ENCODE data around the gene YEATS2.

YEATS2 gene

GRCh38 chr3:183789826-183790225, 92.2 kb downstream of the YEATS2 start:
- Histone ChIP-seq H3K4me1 (ENCODE audit: control insufficient read depth, insufficient read depth, low read length) (no peaks in the 10 kb centered on the region), H3K36me3 (ENCODE audit: control insufficient read depth, insufficient read depth, low read length) (no peaks in the 10 kb centered on the region), H3K9ac (ENCODE audit: low read length) (no peak overlapping the region), H3K4me3 (ENCODE audit: low read length) (no peak overlapping the region), H3K27me3 (ENCODE audit: control insufficient read depth, insufficient read depth, low read length) (no peaks in the 10 kb centered on the region), H3K9me3 (ENCODE audit: control insufficient read depth, low read length) (no peaks in the 10 kb centered on the region)

DNA sequence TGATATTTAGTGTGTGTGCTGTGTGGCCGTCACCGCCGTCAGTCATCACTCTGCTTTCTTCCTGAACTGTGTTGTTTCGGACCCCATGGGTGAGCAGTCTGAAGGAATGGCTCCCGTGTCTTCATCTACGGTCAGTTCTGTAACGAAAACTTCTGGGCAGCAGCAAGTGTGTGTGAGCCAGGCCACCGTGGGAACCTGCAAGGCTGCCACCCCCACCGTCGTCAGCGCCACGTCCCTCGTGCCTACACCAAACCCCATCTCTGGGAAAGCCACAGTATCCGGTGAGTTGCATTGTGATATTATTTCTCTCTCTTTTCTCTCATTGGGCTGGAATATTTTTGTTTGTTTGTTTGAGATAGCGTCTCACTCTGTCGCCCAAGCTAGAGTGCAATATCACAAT, 93.1 kb downstream of the YEATS2 start:
- H3K27me3 ChIP-seq (ENCODE audit: control insufficient read depth, insufficient read depth, low read length), result no peaks in the 10 kb centered on the region
- no peak overlapping the region for H3K4me3 ChIP-seq (ENCODE audit: low read length)
- no peaks in the 10 kb centered on the region for H3K4me1 ChIP-seq (ENCODE audit: control insufficient read depth, insufficient read depth, low read length)
- H3K36me3 ChIP-seq (ENCODE audit: control insufficient read depth, insufficient read depth, low read length), result no peaks in the 10 kb centered on the region
- H3K9me3 ChIP-seq (ENCODE audit: control insufficient read depth, low read length), result no peaks in the 10 kb centered on the region
- no peak overlapping the region for H3K9ac ChIP-seq (ENCODE audit: low read length)

DNA sequence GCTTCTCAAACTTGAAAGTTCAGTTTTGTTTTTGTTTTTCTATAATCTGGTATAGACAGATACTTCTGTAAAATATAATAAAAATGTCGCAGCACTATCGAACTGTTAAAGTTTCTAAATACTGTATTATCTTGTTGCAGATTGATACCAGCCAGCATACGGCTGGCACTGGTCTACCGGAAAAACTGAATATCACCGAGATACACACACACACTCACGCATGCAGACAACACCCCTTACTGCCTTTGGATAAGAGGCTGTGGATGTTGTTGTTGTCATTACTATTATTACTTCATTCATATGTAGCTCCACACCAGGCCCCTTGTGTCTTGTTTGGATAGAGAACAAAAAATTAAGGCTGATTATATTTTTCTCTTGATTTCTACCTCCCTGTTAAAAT, 95.4 kb downstream of the YEATS2 start:
- Histone ChIP-seq H3K36me3 (ENCODE audit: control insufficient read depth, insufficient read depth, low read length) (no peaks in the 10 kb centered on the region), H3K9me3 (ENCODE audit: control insufficient read depth, low read length) (no peaks in the 10 kb centered on the region), H3K27me3 (ENCODE audit: control insufficient read depth, insufficient read depth, low read length) (no peaks in the 10 kb centered on the region), H3K4me1 (ENCODE audit: control insufficient read depth, insufficient read depth, low read length) (no peaks in the 10 kb centered on the region), H3K4me3 (ENCODE audit: low read length) (no peak overlapping the region), H3K9ac (ENCODE audit: low read length) (no peak overlapping the region)

- Histone ChIP-seq H3K27me3 (ENCODE audit: control insufficient read depth, insufficient read depth, low read length) (no peaks in the 10 kb centered on the region), H3K9me3 (ENCODE audit: control insufficient read depth, low read length) (no peaks in the 10 kb centered on the region), H3K4me3 (ENCODE audit: low read length) (no peak overlapping the region), H3K9ac (ENCODE audit: low read length) (no peak overlapping the region), H3K4me1 (ENCODE audit: control insufficient read depth, insufficient read depth, low read length) (no peaks in the 10 kb centered on the region), H3K36me3 (ENCODE audit: control insufficient read depth, insufficient read depth, low read length) (no peaks in the 10 kb centered on the region)
These were observed 96.9 kb downstream of the YEATS2 start for GRCh38 chr3:183794452-183794851.

- no peaks in the 10 kb centered on the region for H3K27me3 ChIP-seq (ENCODE audit: control insufficient read depth, insufficient read depth, low read length)
- H3K9me3 ChIP-seq (ENCODE audit: control insufficient read depth, low read length), result no peaks in the 10 kb centered on the region
- H3K36me3 ChIP-seq (ENCODE audit: control insufficient read depth, insufficient read depth, low read length), result no peaks in the 10 kb centered on the region
- no peak overlapping the region for H3K4me3 ChIP-seq (ENCODE audit: low read length)
- no peak overlapping the region for H3K9ac ChIP-seq (ENCODE audit: low read length)
- no peaks in the 10 kb centered on the region for H3K4me1 ChIP-seq (ENCODE audit: control insufficient read depth, insufficient read depth, low read length)
These were observed 98.8 kb downstream of the YEATS2 start for GRCh38 chr3:183796372-183796771.

GRCh38 chr3:183797996-183798395, 100.4 kb downstream of the YEATS2 start:
- Histone ChIP-seq H3K9ac (ENCODE audit: low read length) (no peak overlapping the region), H3K36me3 (ENCODE audit: control insufficient read depth, insufficient read depth, low read length) (no peaks in the 10 kb centered on the region), H3K4me3 (ENCODE audit: low read length) (no peak overlapping the region), H3K4me1 (ENCODE audit: control insufficient read depth, insufficient read depth, low read length) (no peaks in the 10 kb centered on the region), H3K27me3 (ENCODE audit: control insufficient read depth, insufficient read depth, low read length) (no peaks in the 10 kb centered on the region), H3K9me3 (ENCODE audit: control insufficient read depth, low read length) (no peaks in the 10 kb centered on the region)

DNA sequence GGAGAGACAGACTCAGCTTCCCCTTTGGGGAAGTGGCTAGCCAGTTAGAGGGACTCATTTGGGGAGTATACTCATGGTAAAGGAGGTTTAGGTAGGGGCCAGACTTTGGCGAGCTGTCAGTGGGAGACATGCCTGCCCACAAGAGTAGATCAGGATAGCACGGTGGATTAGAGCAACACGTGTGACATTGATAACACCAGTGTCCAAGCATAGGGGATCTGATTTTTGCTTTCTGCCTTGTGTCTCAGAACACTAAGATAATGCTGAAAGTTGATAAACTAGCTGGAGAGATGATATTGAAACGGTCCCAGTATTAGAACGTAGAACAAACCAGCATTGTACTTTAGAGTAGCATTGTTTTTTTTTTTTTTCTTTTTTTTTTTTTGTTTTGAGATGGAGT, 101.9 kb downstream of the YEATS2 start:
- Histone ChIP-seq H3K9ac (ENCODE audit: low read length) (no peak overlapping the region), H3K4me3 (ENCODE audit: low read length) (no peak overlapping the region), H3K9me3 (ENCODE audit: control insufficient read depth, low read length) (no peaks in the 10 kb centered on the region), H3K4me1 (ENCODE audit: control insufficient read depth, insufficient read depth, low read length) (no peaks in the 10 kb centered on the region), H3K36me3 (ENCODE audit: control insufficient read depth, insufficient read depth, low read length) (no peaks in the 10 kb centered on the region), H3K27me3 (ENCODE audit: control insufficient read depth, insufficient read depth, low read length) (no peaks in the 10 kb centered on the region)

DNA sequence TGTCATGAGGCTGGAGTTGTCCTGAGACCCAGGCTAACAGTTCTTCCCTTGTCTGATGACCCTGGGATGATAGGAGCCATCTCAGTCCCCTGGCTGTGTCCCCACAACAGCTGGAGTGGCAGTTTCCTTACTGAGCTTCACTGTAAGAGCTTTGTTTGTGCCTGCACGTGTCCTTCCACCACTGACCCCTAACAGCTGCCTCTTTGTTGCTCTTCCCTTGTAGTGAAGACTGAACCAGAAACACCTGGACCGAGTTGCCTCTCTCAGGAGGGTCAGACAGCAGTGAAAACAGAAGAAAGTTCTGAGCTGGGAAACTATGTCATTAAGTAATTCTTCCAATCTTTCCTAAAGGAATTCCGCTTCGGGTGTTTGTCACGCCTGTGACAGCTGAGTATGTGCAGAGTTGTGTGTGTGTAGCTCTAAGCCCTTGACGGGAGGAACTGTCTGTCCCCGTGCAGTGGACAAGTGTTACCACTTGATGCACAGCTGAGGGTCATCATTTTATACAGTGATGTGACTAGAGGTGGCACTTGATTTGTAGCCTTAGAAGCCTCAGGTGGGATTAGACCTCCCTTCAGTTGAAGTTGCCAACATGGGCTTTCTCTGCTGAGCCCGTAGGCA, 102.8 kb downstream of the YEATS2 start:
- Histone ChIP-seq H3K4me3 (ENCODE audit: low read length) (no peak overlapping the region), H3K36me3 (ENCODE audit: control insufficient read depth, insufficient read depth, low read length) (no peaks in the 10 kb centered on the region), H3K27me3 (ENCODE audit: control insufficient read depth, insufficient read depth, low read length) (no peaks in the 10 kb centered on the region), H3K9ac (ENCODE audit: low read length) (no peak overlapping the region), H3K9me3 (ENCODE audit: control insufficient read depth, low read length) (no peaks in the 10 kb centered on the region), H3K4me1 (ENCODE audit: control insufficient read depth, insufficient read depth, low read length) (no peaks in the 10 kb centered on the region)

DNA sequence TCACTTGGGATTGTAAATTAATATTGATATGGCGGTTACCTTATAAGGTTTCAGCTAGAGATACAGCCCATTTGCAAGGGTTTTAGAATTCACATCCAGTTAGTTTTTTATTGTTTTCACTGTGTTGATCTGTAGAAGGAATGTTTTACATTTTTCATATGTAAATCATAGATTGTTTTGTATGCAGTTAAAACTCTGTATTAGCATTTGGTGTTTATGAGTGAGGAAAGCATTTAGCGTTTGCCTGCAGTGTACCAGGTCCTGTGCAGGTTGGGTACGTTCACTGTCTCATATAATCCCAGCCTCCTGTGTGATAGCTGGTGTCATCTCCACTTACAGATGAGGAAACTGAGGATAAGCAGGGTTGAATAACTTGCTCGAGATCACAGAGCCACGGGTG, 104.0 kb downstream of the YEATS2 start:
- no peaks in the 10 kb centered on the region for H3K27me3 ChIP-seq (ENCODE audit: control insufficient read depth, insufficient read depth, low read length)
- no peaks in the 10 kb centered on the region for H3K36me3 ChIP-seq (ENCODE audit: control insufficient read depth, insufficient read depth, low read length)
- no peaks in the 10 kb centered on the region for H3K4me1 ChIP-seq (ENCODE audit: control insufficient read depth, insufficient read depth, low read length)
- H3K4me3 ChIP-seq (ENCODE audit: low read length), result no peak overlapping the region
- no peaks in the 10 kb centered on the region for H3K9me3 ChIP-seq (ENCODE audit: control insufficient read depth, low read length)
- no peak overlapping the region for H3K9ac ChIP-seq (ENCODE audit: low read length)

DNA sequence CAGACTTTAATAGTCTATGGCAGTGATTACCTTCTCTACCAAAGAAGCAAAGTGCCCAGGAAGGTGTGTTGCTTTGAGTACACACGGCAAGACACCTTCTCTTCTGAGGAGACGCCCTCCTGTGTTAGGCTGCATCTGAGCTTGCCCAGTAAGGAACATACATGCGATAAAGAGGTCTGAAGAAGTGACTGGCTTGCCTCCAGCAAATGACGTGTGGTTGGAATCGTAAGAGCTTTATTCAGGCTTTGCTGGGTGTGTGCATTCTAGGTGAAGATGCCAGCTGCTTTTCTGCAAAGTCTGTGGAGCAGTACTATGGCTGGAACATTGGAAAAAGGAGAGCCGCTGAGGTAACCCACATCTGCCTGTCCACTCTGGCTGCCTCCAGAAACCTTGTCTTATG, 105.4 kb downstream of the YEATS2 start:
- no peaks in the 10 kb centered on the region for H3K4me1 ChIP-seq (ENCODE audit: control insufficient read depth, insufficient read depth, low read length)
- no peak overlapping the region for H3K9ac ChIP-seq (ENCODE audit: low read length)
- H3K27me3 ChIP-seq (ENCODE audit: control insufficient read depth, insufficient read depth, low read length), result no peaks in the 10 kb centered on the region
- no peak overlapping the region for H3K4me3 ChIP-seq (ENCODE audit: low read length)
- H3K36me3 ChIP-seq (ENCODE audit: control insufficient read depth, insufficient read depth, low read length), result no peaks in the 10 kb centered on the region
- H3K9me3 ChIP-seq (ENCODE audit: control insufficient read depth, low read length), result no peaks in the 10 kb centered on the region

- H3K9ac ChIP-seq (ENCODE audit: low read length), result no peak overlapping the region
- H3K4me1 ChIP-seq (ENCODE audit: control insufficient read depth, insufficient read depth, low read length), result peaks cover 10% of the 10 kb centered on the region
- no peaks in the 10 kb centered on the region for H3K27me3 ChIP-seq (ENCODE audit: control insufficient read depth, insufficient read depth, low read length)
- H3K4me3 ChIP-seq (ENCODE audit: low read length), result no peak overlapping the region
- H3K9me3 ChIP-seq (ENCODE audit: control insufficient read depth, low read length), result no peaks in the 10 kb centered on the region
- H3K36me3 ChIP-seq (ENCODE audit: control insufficient read depth, insufficient read depth, low read length), result peaks cover 10% of the 10 kb centered on the region
These were observed 109.7 kb downstream of the YEATS2 start for GRCh38 chr3:183807209-183807728.

GRCh38 chr3:183807881-183808280, 110.3 kb downstream of the YEATS2 start:
- Histone ChIP-seq H3K27me3 (ENCODE audit: control insufficient read depth, insufficient read depth, low read length) (no peaks in the 10 kb centered on the region), H3K9me3 (ENCODE audit: control insufficient read depth, low read length) (no peaks in the 10 kb centered on the region), H3K4me3 (ENCODE audit: low read length) (no peak overlapping the region), H3K9ac (ENCODE audit: low read length) (no peak overlapping the region), H3K4me1 (ENCODE audit: control insufficient read depth, insufficient read depth, low read length) (peaks cover 10% of the 10 kb centered on the region), H3K36me3 (ENCODE audit: control insufficient read depth, insufficient read depth, low read length) (peaks cover 10% of the 10 kb centered on the region)

DNA sequence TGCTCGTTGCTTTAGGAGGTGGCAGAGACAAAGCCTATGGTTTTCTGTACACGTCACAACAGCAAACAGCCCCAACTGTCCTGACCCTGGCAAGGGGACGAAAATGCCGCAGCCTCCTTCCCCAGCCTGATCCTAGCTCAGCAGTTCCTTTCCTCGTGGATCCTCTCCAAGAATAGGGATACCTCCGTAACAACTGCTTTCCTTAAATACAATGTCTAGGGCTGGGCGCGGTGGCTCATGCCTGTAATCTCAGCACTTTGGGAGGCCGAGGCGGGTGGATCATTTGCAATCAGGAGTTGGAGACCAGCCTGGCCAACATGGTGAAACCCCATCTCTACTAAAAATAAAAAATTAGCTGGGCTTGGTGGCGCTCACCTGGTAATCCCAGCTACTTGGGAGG, 110.8 kb downstream of the YEATS2 start:
- H3K36me3 ChIP-seq (ENCODE audit: control insufficient read depth, insufficient read depth, low read length), result peaks cover 10% of the 10 kb centered on the region
- no peak overlapping the region for H3K9ac ChIP-seq (ENCODE audit: low read length)

More for the DNA sequence above, 110.8 kb downstream of the YEATS2 start:
- no peaks in the 10 kb centered on the region for H3K27me3 ChIP-seq (ENCODE audit: control insufficient read depth, insufficient read depth, low read length)
- H3K4me3 ChIP-seq (ENCODE audit: low read length), result no peak overlapping the region
- H3K9me3 ChIP-seq (ENCODE audit: control insufficient read depth, low read length), result no peaks in the 10 kb centered on the region
- H3K4me1 ChIP-seq (ENCODE audit: control insufficient read depth, insufficient read depth, low read length), result peaks cover 10% of the 10 kb centered on the region
